HEK293 (cell line): ENCODE data around the gene DSCAM.
A peak's percentile ranks its signal among the peaks of the same experiment; 100 is the strongest.

Experiments used
- BCL11B ChIP-seq: fragments of 450-650 bp; formaldehyde crosslinking; IDR thresholded peaks from 2 replicates; pipeline ENCODE4 v1.5.1; 2016; ENCODE audit warnings: low read depth, missing biosample characterization, missing genetic modification characterization
- GLIS1 ChIP-seq: fragments of 450-650 bp; formaldehyde crosslinking; IDR thresholded peaks from 2 replicates; pipeline ENCODE4 v1.5.1; 2016; ENCODE audit warnings: missing biosample characterization, missing genetic modification characterization
- GLIS2 ChIP-seq: fragments of 450-650 bp; formaldehyde crosslinking; IDR thresholded peaks from 2 replicates; pipeline ENCODE4 v1.5.1; 2016; ENCODE audit warnings: missing biosample characterization, missing genetic modification characterization
- HOXD13 ChIP-seq: sonication (generic); formaldehyde crosslinking; IDR thresholded peaks from 2 replicates; pipeline ENCODE4 v1.8.0; 2022; ENCODE audit warnings: missing genetic modification reagents, borderline replicate concordance
- IKZF3 ChIP-seq: fragments of 450-650 bp; IDR thresholded peaks from 2 replicates; pipeline ENCODE4 v1.5.0; 2018; ENCODE audit warnings: missing biosample characterization, mild to moderate bottlenecking, missing genetic modification characterization, moderate library complexity
- KLF10 ChIP-seq: fragments of 450-650 bp; IDR thresholded peaks from 2 replicates; pipeline ENCODE4 v1.5.1; 2018; ENCODE audit warnings: missing biosample characterization, mild to moderate bottlenecking, missing genetic modification characterization
- MYNN ChIP-seq: fragments of 450-650 bp; formaldehyde crosslinking; IDR thresholded peaks from 2 replicates; pipeline ENCODE4 v1.5.1; 2016; ENCODE audit warnings: missing biosample characterization, missing genetic modification characterization, borderline replicate concordance
- SALL2 ChIP-seq: fragments of 450-650 bp; formaldehyde crosslinking; IDR thresholded peaks from 2 replicates; pipeline ENCODE4 v1.5.0; 2017; ENCODE audit warnings: missing biosample characterization, mild to moderate bottlenecking, missing genetic modification characterization, borderline replicate concordance
- SP2 ChIP-seq: fragments of 450-650 bp; formaldehyde crosslinking; IDR thresholded peaks from 2 replicates; pipeline ENCODE4 v1.5.1; 2016; ENCODE audit warnings: missing biosample characterization, missing genetic modification characterization
- TRIM28 ChIP-seq: IDR thresholded peaks from 2 replicates; pipeline ENCODE4 v1.6.1; 2011; ENCODE audit warnings: low read length, control low read depth, borderline replicate concordance
- WT1 ChIP-seq: fragments of 450-650 bp; formaldehyde crosslinking; IDR thresholded peaks from 2 replicates; pipeline ENCODE4 v1.5.1; 2016; ENCODE audit warnings: missing biosample characterization, missing genetic modification characterization
- ZBTB8A ChIP-seq: fragments of 450-650 bp; formaldehyde crosslinking; IDR thresholded peaks from 2 replicates; pipeline ENCODE4 v1.5.1; 2016; ENCODE audit warnings: missing biosample characterization, missing genetic modification characterization
- ZNF10 ChIP-seq: fragments of 450-650 bp; formaldehyde crosslinking; IDR thresholded peaks from 2 replicates; pipeline ENCODE4 v1.5.1; 2017; ENCODE audit warnings: missing biosample characterization, missing genetic modification characterization
- ZNF133 ChIP-seq: fragments of 450-650 bp; formaldehyde crosslinking; IDR thresholded peaks from 2 replicates; pipeline ENCODE4 v1.5.1; 2016; ENCODE audit warnings: missing biosample characterization, missing genetic modification characterization
- ZNF155 ChIP-seq: fragments of 450-650 bp; formaldehyde crosslinking; IDR thresholded peaks from 2 replicates; pipeline ENCODE4 v1.5.1; 2016; ENCODE audit warnings: missing biosample characterization, missing genetic modification characterization
- ZNF292 ChIP-seq: fragments of 450-650 bp; formaldehyde crosslinking; IDR thresholded peaks from 2 replicates; pipeline ENCODE4 v1.5.1; 2016; ENCODE audit warnings: low read depth, missing biosample characterization, missing genetic modification characterization, borderline replicate concordance
- ZNF366 ChIP-seq: fragments of 450-650 bp; formaldehyde crosslinking; conservative IDR thresholded peaks from 2 replicates; pipeline ENCODE4 v1.5.1; 2016; ENCODE audit warnings: missing biosample characterization, missing genetic modification characterization
- ZNF416 ChIP-seq: fragments of 450-650 bp; formaldehyde crosslinking; IDR thresholded peaks from 2 replicates; pipeline ENCODE4 v1.5.1; 2016; ENCODE audit warnings: missing biosample characterization, missing genetic modification characterization
- ZNF48 ChIP-seq: fragments of 450-650 bp; formaldehyde crosslinking; IDR thresholded peaks from 2 replicates; pipeline ENCODE4 v1.5.1; 2016; ENCODE audit warnings: missing biosample characterization, missing genetic modification characterization
- ZNF521 ChIP-seq: fragments of 450-650 bp; formaldehyde crosslinking; IDR thresholded peaks from 2 replicates; pipeline ENCODE4 v1.5.1; 2017; ENCODE audit warnings: missing biosample characterization, mild to moderate bottlenecking, missing genetic modification characterization
- ZNF555 ChIP-seq: fragments of 450-650 bp; formaldehyde crosslinking; conservative IDR thresholded peaks from 2 replicates; pipeline ENCODE4 v1.5.1; 2017; ENCODE audit warnings: missing biosample characterization, mild to moderate bottlenecking, missing genetic modification characterization, inconsistent platforms
- ZNF585B ChIP-seq: fragments of 450-650 bp; formaldehyde crosslinking; IDR thresholded peaks from 2 replicates; pipeline ENCODE4 v1.5.1; 2016; ENCODE audit warnings: missing biosample characterization, missing genetic modification characterization
- ZNF596 ChIP-seq: fragments of 450-650 bp; IDR thresholded peaks from 2 replicates; pipeline ENCODE4 v1.5.0; 2018; ENCODE audit warnings: missing biosample characterization, mild to moderate bottlenecking, missing genetic modification characterization, moderate library complexity
- ZNF621 ChIP-seq: fragments of 450-650 bp; formaldehyde crosslinking; IDR thresholded peaks from 2 replicates; pipeline ENCODE4 v1.5.1; 2017; ENCODE audit warnings: missing biosample characterization, missing genetic modification characterization
- ZNF677 ChIP-seq: fragments of 450-650 bp; IDR thresholded peaks from 2 replicates; pipeline ENCODE4 v1.5.0; 2018; ENCODE audit warnings: missing biosample characterization, mild to moderate bottlenecking, missing genetic modification characterization, moderate library complexity
- ZNF707 ChIP-seq: fragments of 450-650 bp; formaldehyde crosslinking; IDR thresholded peaks from 2 replicates; pipeline ENCODE4 v1.5.1; 2016; ENCODE audit warnings: missing biosample characterization, missing genetic modification characterization
- ZNF768 ChIP-seq: fragments of 450-650 bp; formaldehyde crosslinking; IDR thresholded peaks from 2 replicates; pipeline ENCODE4 v1.5.1; 2018; ENCODE audit warnings: missing biosample characterization, mild to moderate bottlenecking, missing genetic modification characterization
- ZNF792 ChIP-seq: fragments of 450-650 bp; formaldehyde crosslinking; IDR thresholded peaks from 2 replicates; pipeline ENCODE4 v1.5.1; 2016; ENCODE audit warnings: missing biosample characterization, missing genetic modification characterization
- ZNF830 ChIP-seq: fragments of 450-650 bp; IDR thresholded peaks from 2 replicates; pipeline ENCODE4 v1.5.0; 2018; ENCODE audit warnings: missing biosample characterization, missing genetic modification characterization, low read depth, mild to moderate bottlenecking, moderate library complexity
- ZSCAN16 ChIP-seq: fragments of 450-650 bp; formaldehyde crosslinking; IDR thresholded peaks from 2 replicates; pipeline ENCODE4 v1.5.1; 2016; ENCODE audit warnings: missing biosample characterization, missing genetic modification characterization
- TF ChIP-seq, protein P1 (sequence below): fragments of 450-650 bp; formaldehyde crosslinking; conservative IDR thresholded peaks from 2 replicates; pipeline ENCODE4 v1.5.1; 2016; ENCODE audit warnings: low read depth, missing biosample characterization, missing genetic modification characterization
- TF ChIP-seq, protein P2 (sequence below): fragments of 450-650 bp; formaldehyde crosslinking; IDR thresholded peaks from 2 replicates; pipeline ENCODE4 v1.5.1; 2016; ENCODE audit warnings: missing biosample characterization, missing genetic modification characterization
- TF ChIP-seq, protein P3 (sequence below): fragments of 450-650 bp; IDR thresholded peaks from 2 replicates; pipeline ENCODE4 v1.5.1; 2018; ENCODE audit warnings: missing biosample characterization, missing genetic modification characterization
- TF ChIP-seq, protein P4 (sequence below): fragments of 450-650 bp; formaldehyde crosslinking; IDR thresholded peaks from 2 replicates; pipeline ENCODE4 v1.5.0; 2017; ENCODE audit warnings: missing biosample characterization, missing genetic modification characterization, borderline replicate concordance

Gene DSCAM

DNA sequence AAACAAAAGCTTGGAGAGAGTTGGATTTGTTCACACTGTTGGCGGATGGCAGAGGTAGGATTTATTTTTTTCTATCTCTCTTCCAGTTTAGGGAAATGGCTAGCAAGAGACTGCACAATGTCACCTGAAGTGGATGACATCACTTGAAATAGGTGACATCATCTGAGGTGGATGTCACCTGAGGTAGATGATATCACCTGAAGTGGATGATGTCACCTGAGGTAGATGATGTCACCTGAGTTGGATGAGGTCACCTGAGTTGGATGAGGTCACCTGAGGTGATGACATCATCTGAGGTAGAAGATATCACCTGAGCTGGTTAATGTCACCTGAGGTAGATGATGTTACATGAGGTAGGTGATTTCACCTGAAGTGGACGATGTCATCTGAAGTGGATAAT is 413.4 kb downstream of the DSCAM start (continued):
- TF ChIP-seq HOXD13 (CRISPR knock-in tag) (no peak), ZNF830 (no peak), SALL2 (peak; percentile 93), BCL11B (no peak), ZBTB8A (no peak), MYNN (tag by site-specific recombination) (no peak), ZNF596 (tag by site-specific recombination) (no peak), ZNF48 (tag by site-specific recombination) (no peak), ZSCAN16 (tag by site-specific recombination) (no peak), ZNF366 (tag by site-specific recombination) (peak; percentile 88), ZNF416 (0 out of 2 replicates have a peak, but pooled peaks have one; percentile 51), IKZF3 (tag by site-specific recombination) (no peak), GLIS2 (no peak), GLIS1 (tag by site-specific recombination) (no peak), ZNF155 (tag by site-specific recombination) (0 out of 2 replicates have a peak, but pooled peaks have one; percentile 43), ZNF677 (tag by site-specific recombination) (no peak), ZNF521 (no peak), ZNF621 (peak; percentile 94; the same call in 1 of the 2 replicates), ZNF792 (tag by site-specific recombination) (no peak), ZNF768 (tag by site-specific recombination) (no peak), ZNF585B (tag by site-specific recombination) (no peak), ZNF133 (tag by site-specific recombination) (no peak), ZNF555 (tag by site-specific recombination) (no peak), WT1 (tag by site-specific recombination) (no peak), SP2 (no peak), ZNF707 (tag by site-specific recombination) (no peak), ZNF10 (tag by site-specific recombination) (no peak), TRIM28 (no peak), ZNF292 (tag by site-specific recombination) (no peak), KLF10 (tag by site-specific recombination) (no peak)
- TF ChIP-seq, protein P1, sequence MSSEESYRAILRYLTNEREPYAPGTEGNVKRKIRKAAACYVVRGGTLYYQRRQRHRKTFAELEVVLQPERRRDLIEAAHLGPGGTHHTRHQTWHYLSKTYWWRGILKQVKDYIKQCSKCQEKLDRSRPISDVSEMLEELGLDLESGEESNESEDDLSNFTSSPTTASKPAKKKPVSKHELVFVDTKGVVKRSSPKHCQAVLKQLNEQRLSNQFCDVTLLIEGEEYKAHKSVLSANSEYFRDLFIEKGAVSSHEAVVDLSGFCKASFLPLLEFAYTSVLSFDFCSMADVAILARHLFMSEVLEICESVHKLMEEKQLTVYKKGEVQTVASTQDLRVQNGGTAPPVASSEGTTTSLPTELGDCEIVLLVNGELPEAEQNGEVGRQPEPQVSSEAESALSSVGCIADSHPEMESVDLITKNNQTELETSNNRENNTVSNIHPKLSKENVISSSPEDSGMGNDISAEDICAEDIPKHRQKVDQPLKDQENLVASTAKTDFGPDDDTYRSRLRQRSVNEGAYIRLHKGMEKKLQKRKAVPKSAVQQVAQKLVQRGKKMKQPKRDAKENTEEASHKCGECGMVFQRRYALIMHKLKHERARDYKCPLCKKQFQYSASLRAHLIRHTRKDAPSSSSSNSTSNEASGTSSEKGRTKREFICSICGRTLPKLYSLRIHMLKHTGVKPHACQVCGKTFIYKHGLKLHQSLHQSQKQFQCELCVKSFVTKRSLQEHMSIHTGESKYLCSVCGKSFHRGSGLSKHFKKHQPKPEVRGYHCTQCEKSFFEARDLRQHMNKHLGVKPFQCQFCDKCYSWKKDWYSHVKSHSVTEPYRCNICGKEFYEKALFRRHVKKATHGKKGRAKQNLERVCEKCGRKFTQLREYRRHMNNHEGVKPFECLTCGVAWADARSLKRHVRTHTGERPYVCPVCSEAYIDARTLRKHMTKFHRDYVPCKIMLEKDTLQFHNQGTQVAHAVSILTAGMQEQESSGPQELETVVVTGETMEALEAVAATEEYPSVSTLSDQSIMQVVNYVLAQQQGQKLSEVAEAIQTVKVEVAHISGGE (tag by site-specific recombination) = no peak
- TF ChIP-seq, protein P2, sequence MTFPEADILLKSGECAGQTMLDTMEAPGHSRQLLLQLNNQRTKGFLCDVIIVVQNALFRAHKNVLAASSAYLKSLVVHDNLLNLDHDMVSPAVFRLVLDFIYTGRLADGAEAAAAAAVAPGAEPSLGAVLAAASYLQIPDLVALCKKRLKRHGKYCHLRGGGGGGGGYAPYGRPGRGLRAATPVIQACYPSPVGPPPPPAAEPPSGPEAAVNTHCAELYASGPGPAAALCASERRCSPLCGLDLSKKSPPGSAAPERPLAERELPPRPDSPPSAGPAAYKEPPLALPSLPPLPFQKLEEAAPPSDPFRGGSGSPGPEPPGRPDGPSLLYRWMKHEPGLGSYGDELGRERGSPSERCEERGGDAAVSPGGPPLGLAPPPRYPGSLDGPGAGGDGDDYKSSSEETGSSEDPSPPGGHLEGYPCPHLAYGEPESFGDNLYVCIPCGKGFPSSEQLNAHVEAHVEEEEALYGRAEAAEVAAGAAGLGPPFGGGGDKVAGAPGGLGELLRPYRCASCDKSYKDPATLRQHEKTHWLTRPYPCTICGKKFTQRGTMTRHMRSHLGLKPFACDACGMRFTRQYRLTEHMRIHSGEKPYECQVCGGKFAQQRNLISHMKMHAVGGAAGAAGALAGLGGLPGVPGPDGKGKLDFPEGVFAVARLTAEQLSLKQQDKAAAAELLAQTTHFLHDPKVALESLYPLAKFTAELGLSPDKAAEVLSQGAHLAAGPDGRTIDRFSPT = no peak
- TF ChIP-seq, protein P3, sequence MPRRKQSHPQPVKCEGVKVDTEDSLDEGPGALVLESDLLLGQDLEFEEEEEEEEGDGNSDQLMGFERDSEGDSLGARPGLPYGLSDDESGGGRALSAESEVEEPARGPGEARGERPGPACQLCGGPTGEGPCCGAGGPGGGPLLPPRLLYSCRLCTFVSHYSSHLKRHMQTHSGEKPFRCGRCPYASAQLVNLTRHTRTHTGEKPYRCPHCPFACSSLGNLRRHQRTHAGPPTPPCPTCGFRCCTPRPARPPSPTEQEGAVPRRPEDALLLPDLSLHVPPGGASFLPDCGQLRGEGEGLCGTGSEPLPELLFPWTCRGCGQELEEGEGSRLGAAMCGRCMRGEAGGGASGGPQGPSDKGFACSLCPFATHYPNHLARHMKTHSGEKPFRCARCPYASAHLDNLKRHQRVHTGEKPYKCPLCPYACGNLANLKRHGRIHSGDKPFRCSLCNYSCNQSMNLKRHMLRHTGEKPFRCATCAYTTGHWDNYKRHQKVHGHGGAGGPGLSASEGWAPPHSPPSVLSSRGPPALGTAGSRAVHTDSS (tag by site-specific recombination) = no peak
- TF ChIP-seq, protein P4, sequence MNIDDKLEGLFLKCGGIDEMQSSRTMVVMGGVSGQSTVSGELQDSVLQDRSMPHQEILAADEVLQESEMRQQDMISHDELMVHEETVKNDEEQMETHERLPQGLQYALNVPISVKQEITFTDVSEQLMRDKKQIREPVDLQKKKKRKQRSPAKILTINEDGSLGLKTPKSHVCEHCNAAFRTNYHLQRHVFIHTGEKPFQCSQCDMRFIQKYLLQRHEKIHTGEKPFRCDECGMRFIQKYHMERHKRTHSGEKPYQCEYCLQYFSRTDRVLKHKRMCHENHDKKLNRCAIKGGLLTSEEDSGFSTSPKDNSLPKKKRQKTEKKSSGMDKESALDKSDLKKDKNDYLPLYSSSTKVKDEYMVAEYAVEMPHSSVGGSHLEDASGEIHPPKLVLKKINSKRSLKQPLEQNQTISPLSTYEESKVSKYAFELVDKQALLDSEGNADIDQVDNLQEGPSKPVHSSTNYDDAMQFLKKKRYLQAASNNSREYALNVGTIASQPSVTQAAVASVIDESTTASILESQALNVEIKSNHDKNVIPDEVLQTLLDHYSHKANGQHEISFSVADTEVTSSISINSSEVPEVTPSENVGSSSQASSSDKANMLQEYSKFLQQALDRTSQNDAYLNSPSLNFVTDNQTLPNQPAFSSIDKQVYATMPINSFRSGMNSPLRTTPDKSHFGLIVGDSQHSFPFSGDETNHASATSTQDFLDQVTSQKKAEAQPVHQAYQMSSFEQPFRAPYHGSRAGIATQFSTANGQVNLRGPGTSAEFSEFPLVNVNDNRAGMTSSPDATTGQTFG = peak; percentile 96
